Measurements from ENCODE around the gene DCAKD. TPM values are rescaled to one million over a fixed set of nuclear protein-coding genes. Genes with fewer than 3 reads are reported as not detected.

The DCAKD gene
- total RNA-seq, 3 donors from 2014 or later (not counting 1 experiment from before 2014, with no cell fraction given) = 15.4 to 21.4 (median 21.1) TPM

- Histone ChIP-seq H3K4me1 (ENCODE audit: control insufficient read depth, insufficient read depth, low read length) (no peaks in the 10 kb centered on the region), H3K27ac (ENCODE audit: low read length) (no peak overlapping the region), H3K4me3 (ENCODE audit: low read length) (no peak overlapping the region), H3K36me3 (ENCODE audit: control insufficient read depth, insufficient read depth, low read length) (no peaks in the 10 kb centered on the region), H3K27me3 (ENCODE audit: control insufficient read depth, insufficient read depth, low read length) (no peaks in the 10 kb centered on the region), H3K9me3 (ENCODE audit: control insufficient read depth, insufficient read depth, low read length) (no peaks in the 10 kb centered on the region)
- peaks cover 7 to 23% of the 10 kb centered on the region in 2 donors for H3K27me3 Mint-ChIP-seq (ENCODE audit: low read depth in 2 of 2)
- ATAC-seq (no peak), DNase-seq (no peak)
- H3K36me3 Mint-ChIP-seq = no peaks in the 10 kb centered on the region
- no peak overlapping the region for H3K4me3 Mint-ChIP-seq
- TF ChIP-seq CTCF (IDR thresholded peaks at IDR 0.05) = no peak
- H3K4me1 Mint-ChIP-seq = no peaks in the 10 kb centered on the region
- peaks cover 0 to 3% of the 10 kb centered on the region in 2 donors for H3K9me3 Mint-ChIP-seq
- WGBS (ENCODE audit: insufficient coverage) = 65% methylated on average over 7 of the region's 8 CpGs
- intact Hi-C loops (cut with micrococcal nuclease) = no loop called here
- no peak overlapping the region for H3K27ac Mint-ChIP-seq
Observed at GRCh38 chr17:45003877-45004276, 47.6 kb downstream of the DCAKD start.

GRCh38 chr17:45001310-45001709, 50.1 kb downstream of the DCAKD start:
- Mint-ChIP-seq H3K9me3 (peaks cover 0 to 3% of the 10 kb centered on the region in 2 donors), H3K36me3 (no peaks in the 10 kb centered on the region), H3K27ac (no peak overlapping the region), H3K4me3 (no peak overlapping the region), H3K4me1 (no peaks in the 10 kb centered on the region), H3K27me3 (ENCODE audit: low read depth in 2 of 2) (peaks cover 7 to 18% of the 10 kb centered on the region in 2 donors)
- Histone ChIP-seq H3K9me3 (ENCODE audit: control insufficient read depth, insufficient read depth, low read length) (no peaks in the 10 kb centered on the region), H3K36me3 (ENCODE audit: control insufficient read depth, insufficient read depth, low read length) (no peaks in the 10 kb centered on the region), H3K4me3 (ENCODE audit: low read length) (no peak overlapping the region), H3K27me3 (ENCODE audit: control insufficient read depth, insufficient read depth, low read length) (no peaks in the 10 kb centered on the region), H3K4me1 (ENCODE audit: control insufficient read depth, insufficient read depth, low read length) (no peaks in the 10 kb centered on the region), H3K27ac (ENCODE audit: low read length) (no peak overlapping the region)
- ATAC-seq (no peak), DNase-seq (no peak)
- no peak for TF ChIP-seq CTCF (IDR thresholded peaks at IDR 0.05)
- 81% methylated on average over 3 of the region's 3 CpGs for WGBS (ENCODE audit: insufficient coverage)
- intact Hi-C loops (cut with micrococcal nuclease) = no loop called here

GRCh38 chr17:44999433-44999832, 52.0 kb downstream of the DCAKD start:
- H3K36me3 ChIP-seq (ENCODE audit: control insufficient read depth, insufficient read depth, low read length) = no peaks in the 10 kb centered on the region
- Mint-ChIP-seq H3K9me3 (peaks cover 0 to 3% of the 10 kb centered on the region in 2 donors), H3K4me3 (no peak overlapping the region), H3K27me3 (ENCODE audit: low read depth in 2 of 2) (peaks cover 15 to 21% of the 10 kb centered on the region in 2 donors), H3K27ac (no peak overlapping the region), H3K4me1 (no peaks in the 10 kb centered on the region), H3K36me3 (no peaks in the 10 kb centered on the region)
- no peak overlapping the region for H3K27ac ChIP-seq (ENCODE audit: low read length)
- H3K27me3 ChIP-seq (ENCODE audit: control insufficient read depth, insufficient read depth, low read length) = peaks cover 2% of the 10 kb centered on the region
- H3K9me3 ChIP-seq (ENCODE audit: control insufficient read depth, insufficient read depth, low read length) = no peaks in the 10 kb centered on the region
- intact Hi-C loops (cut with micrococcal nuclease) = no loop called here
- TF ChIP-seq CTCF (IDR thresholded peaks at IDR 0.05) = no peak
- no peak overlapping the region for H3K4me3 ChIP-seq (ENCODE audit: low read length)
- DNase-seq (no peak), ATAC-seq (no peak)
- no peaks in the 10 kb centered on the region for H3K4me1 ChIP-seq (ENCODE audit: control insufficient read depth, insufficient read depth, low read length)
- WGBS (ENCODE audit: insufficient coverage) = 100% methylated on average over 1 of the region's 3 CpGs

- Histone ChIP-seq H3K27ac (ENCODE audit: low read length) (no peak overlapping the region), H3K9me3 (ENCODE audit: control insufficient read depth, insufficient read depth, low read length) (no peaks in the 10 kb centered on the region), H3K4me3 (ENCODE audit: low read length) (no peak overlapping the region), H3K27me3 (ENCODE audit: control insufficient read depth, insufficient read depth, low read length) (peaks cover 5% of the 10 kb centered on the region), H3K4me1 (ENCODE audit: control insufficient read depth, insufficient read depth, low read length) (no peaks in the 10 kb centered on the region), H3K36me3 (ENCODE audit: control insufficient read depth, insufficient read depth, low read length) (no peaks in the 10 kb centered on the region)
- TF ChIP-seq CTCF (IDR thresholded peaks at IDR 0.05) = no peak
- Mint-ChIP-seq H3K27me3 (ENCODE audit: low read depth in 2 of 2) (peaks cover 17 to 23% of the 10 kb centered on the region in 2 donors), H3K27ac (no peak overlapping the region), H3K4me3 (no peak overlapping the region), H3K36me3 (no peaks in the 10 kb centered on the region), H3K4me1 (no peaks in the 10 kb centered on the region), H3K9me3 (peaks cover 0 to 3% of the 10 kb centered on the region in 2 donors)
- ATAC-seq = no peak
- intact Hi-C loops (cut with micrococcal nuclease) = no loop called here
- DNase-seq = no peak
Observed at GRCh38 chr17:44998646-44999045, 52.8 kb downstream of the DCAKD start.

All from natural killer cell (primary cell).